IMR-90 (cell line): Measurements from ENCODE around the gene PCGF3. TPM values are rescaled to one million over a fixed set of nuclear protein-coding genes. Genes with fewer than 3 reads are reported as not detected.

Source experiments
- ATAC-seq: fragments of 200-7000 bp; cut with Tn5 transposase; 2 replicates; pipeline ENCODE4 v1.9.1; 2020; ENCODE audit warnings: low read depth, mild to moderate bottlenecking, moderate library complexity
- BruUV-seq: library from RNA; stranded (reverse); fragments of 400-500 nt; replicated peaks from 2 replicates; lab custom pipeline; 2021; lab: Mats Ljungman, UMichigan
- CTCF ChIA-PET: fragments of 300-600 bp; formaldehyde crosslinking; extraction: SDS; loops from one replicate; lab custom pipeline; 2021; ENCODE audit warnings: antibody characterized with exemption; lab: Yijun Ruan, JAX
- POLR2A ChIA-PET: fragments of 300-600 bp; sonication (Branson Sonifier 250); formaldehyde crosslinking; loops from one replicate; lab custom pipeline; 2022; ENCODE audit warnings: antibody characterized with exemption; ENCODE audit not compliant: unreplicated experiment; lab: Charles Lee
- DNase-seq: peaks from one replicate; pipeline ENCODE4 v3.0.0; 2013
- H2AFZ ChIP-seq: replicated peaks from 2 replicates; pipeline ENCODE3; 2013; ENCODE audit warnings: low read length, mild to moderate bottlenecking; ENCODE audit not compliant: poor library complexity
- H2AK5ac ChIP-seq: 2 replicates; pipeline ENCODE4 v1.6.1; 2013; ENCODE audit warnings: low read depth, low read length, inconsistent platforms
- H2AK9ac ChIP-seq: replicated peaks from 2 replicates; pipeline ENCODE3; 2013; ENCODE audit warnings: mild to moderate bottlenecking, low read depth, low read length, moderate library complexity; ENCODE audit not compliant: poor library complexity
- H2BK120ac ChIP-seq: 2 replicates; pipeline ENCODE4 v1.6.1; 2013; ENCODE audit warnings: low read depth, low read length, inconsistent platforms
- H2BK15ac ChIP-seq: 3 replicates; pipeline ENCODE4 v1.6.1; 2013; ENCODE audit warnings: low read depth, low read length, inconsistent platforms
- H2BK20ac ChIP-seq: 2 replicates; pipeline ENCODE4 v1.6.1; 2013; ENCODE audit warnings: low read depth, mild to moderate bottlenecking, inconsistent platforms, low read length, moderate library complexity
- H2BK5ac ChIP-seq: 2 replicates; pipeline ENCODE4 v1.6.1; 2013; ENCODE audit warnings: mild to moderate bottlenecking, low read depth, low read length, inconsistent platforms; ENCODE audit not compliant: poor library complexity, severe bottlenecking
- H3K14ac ChIP-seq: replicated peaks from 2 replicates; pipeline ENCODE4 v1.6.1; 2013; ENCODE audit warnings: low read depth, low read length, inconsistent platforms
- H3K18ac ChIP-seq: 2 replicates; pipeline ENCODE4 v1.6.1; 2013; ENCODE audit warnings: low read depth, low read length, control low read depth
- H3K23ac ChIP-seq: 2 replicates; pipeline ENCODE4 v1.6.1; 2013; ENCODE audit warnings: low read depth, low read length, inconsistent platforms
- H3K27ac ChIP-seq: 2 replicates; pipeline ENCODE4 v1.5.1; 2013; ENCODE audit warnings: mild to moderate bottlenecking, control low read depth, low read length; ENCODE audit not compliant: insufficient read depth
- H3K27me3 ChIP-seq: 2 replicates; pipeline ENCODE4 v1.6.1; 2013; ENCODE audit warnings: low read length; ENCODE audit not compliant: control insufficient read depth, insufficient read depth
- H3K36me3 ChIP-seq: 2 replicates; pipeline ENCODE4 v1.6.1; 2013; ENCODE audit warnings: low read length, mixed read lengths; ENCODE audit not compliant: control insufficient read depth, insufficient read depth
- H3K4ac ChIP-seq: 2 replicates; pipeline ENCODE4 v1.6.1; 2013; ENCODE audit warnings: low read depth, low read length, inconsistent platforms
- H3K4me1 ChIP-seq: 2 replicates; pipeline ENCODE4 v1.6.1; 2013; ENCODE audit warnings: low read length, mixed read lengths; ENCODE audit not compliant: control insufficient read depth, insufficient read depth
- H3K4me2 ChIP-seq: 2 replicates; pipeline ENCODE4 v1.6.1; 2013; ENCODE audit warnings: low read depth, mild to moderate bottlenecking, control low read depth, low read length, moderate library complexity
- H3K4me3 ChIP-seq: 2 replicates; pipeline ENCODE4 v1.5.1; 2013; ENCODE audit warnings: low read depth, mild to moderate bottlenecking, control low read depth, low read length, moderate library complexity; ENCODE audit not compliant: insufficient read depth
- H3K56ac ChIP-seq: 2 replicates; pipeline ENCODE4 v1.6.1; 2013; ENCODE audit warnings: low read length, inconsistent platforms; ENCODE audit not compliant: insufficient read depth; ENCODE audit errors: extremely low read depth
- H3K79me1 ChIP-seq, 2 experiments: 2 replicates each; pipeline ENCODE4 v1.6.1; 2013; ENCODE audit warnings: low read length in 2 of 2, inconsistent platforms in 1 of 2, low read depth in 1 of 2
- H3K9ac ChIP-seq: 2 replicates; pipeline ENCODE4 v1.6.1; 2013; ENCODE audit warnings: low read depth, low read length, control low read depth
- H3K9me1 ChIP-seq: 2 replicates; pipeline ENCODE4 v1.6.1; 2013; ENCODE audit warnings: low read length, inconsistent platforms; ENCODE audit not compliant: insufficient read depth
- H3K9me3 ChIP-seq: 2 replicates; pipeline ENCODE4 v1.6.1; 2013; ENCODE audit warnings: low read length; ENCODE audit not compliant: control insufficient read depth, insufficient read depth
- H4K20me1 ChIP-seq: 2 replicates; pipeline ENCODE4 v1.6.1; 2013; ENCODE audit warnings: low read length, inconsistent platforms; ENCODE audit not compliant: insufficient read depth
- H4K5ac ChIP-seq: 2 replicates; pipeline ENCODE4 v1.6.1; 2013; ENCODE audit warnings: mild to moderate bottlenecking, low read depth, low read length, control low read depth
- H4K8ac ChIP-seq, 2 experiments: 2 replicates each; pipeline ENCODE4 v1.6.1; 2013; ENCODE audit warnings: low read depth in 2 of 2, low read length in 2 of 2, control low read depth in 1 of 2, inconsistent platforms in 1 of 2
- H4K91ac ChIP-seq: 2 replicates; pipeline ENCODE4 v1.6.1; 2013; ENCODE audit warnings: low read depth, low read length, inconsistent platforms; ENCODE audit not compliant: insufficient read depth
- CEBPB ChIP-seq: IDR thresholded peaks from 2 replicates; pipeline ENCODE4 v1.6.1; 2012; ENCODE audit warnings: low read depth, low read length, improper control_type of control experiment
- CHD1 ChIP-seq: IDR thresholded peaks from 2 replicates; pipeline ENCODE4 v1.6.1; 2012; ENCODE audit warnings: low read depth, low read length, improper control_type of control experiment
- MXI1 ChIP-seq: IDR thresholded peaks from 2 replicates; pipeline ENCODE4 v1.6.1; 2012; ENCODE audit warnings: low read depth, mild to moderate bottlenecking, low read length, moderate library complexity, borderline replicate concordance
- NFE2L2 ChIP-seq: fragments of 150-350 bp; IDR thresholded peaks from 2 replicates; pipeline ENCODE4 v1.6.1; 2016; ENCODE audit warnings: low read depth, mild to moderate bottlenecking, low read length
- RAD21 ChIP-seq: IDR thresholded peaks from 2 replicates; pipeline ENCODE4 v1.6.1; 2012; ENCODE audit warnings: low read length, improper control_type of control experiment
- USF2 ChIP-seq: fragments of 150-350 bp; IDR thresholded peaks from 2 replicates; pipeline ENCODE4 v1.6.1; 2017; ENCODE audit warnings: mild to moderate bottlenecking, antibody characterized with exemption, low read length, low read depth
- WGBS, 2 experiments: methylation state at CpG; one replicate each; pipeline versions ENCODE4 v1.1.5 to v1.1.7; 2013; ENCODE audit warnings: missing lambda C conversion rate in 2 of 2; ENCODE audit not compliant: insufficient read length in 1 of 2; ENCODE audit errors: extremely low coverage in 2 of 2; 5-methylcytosine and 5-hydroxymethylcytosine counted together
- dilution Hi-C: fragments of 300-500 bp; cut with HindIII; formaldehyde crosslinking; loops from one replicate; pipeline ENCODE4 v1.14.3; 2018; ENCODE audit warnings: low sequenced_read_pairs; ENCODE audit not compliant: unreplicated experiment
- in situ Hi-C: fragments of 300-500 bp; cut with MboI; formaldehyde crosslinking; loops from 3 replicates; pipeline ENCODE4 v1.14.3; 2019; ENCODE audit warnings: low sequenced_read_pairs, inconsistent platforms, mixed read lengths
- intact Hi-C: fragments of 100-400 bp; cut with micrococcal nuclease; formaldehyde crosslinking; loops from 2 replicates; pipeline ENCODE4 v1.10.0; 2022
- polyA plus RNA-seq, 3 experiments: library from polyadenylated mRNA; depleted of rRNA; stranded (reverse); fragments of >200 nt; gene quantifications; 2 replicates each; pipeline ENCODE4 v1.2.3, GENCODE V29; 2012; ENCODE audit warnings: low replicate concordance in 1 of 3
- total RNA-seq: library from RNA; depleted of rRNA; stranded (reverse); fragments of >200 nt; gene quantifications from 2 replicates; pipeline ENCODE4 v1.2.3, GENCODE V29; 2012

The PCGF3 gene
- total and polyA plus RNA-seq, 2 of the 4 experiments (the other 2 are of a cell fraction): 40.0 to 55.3 TPM

DNA sequence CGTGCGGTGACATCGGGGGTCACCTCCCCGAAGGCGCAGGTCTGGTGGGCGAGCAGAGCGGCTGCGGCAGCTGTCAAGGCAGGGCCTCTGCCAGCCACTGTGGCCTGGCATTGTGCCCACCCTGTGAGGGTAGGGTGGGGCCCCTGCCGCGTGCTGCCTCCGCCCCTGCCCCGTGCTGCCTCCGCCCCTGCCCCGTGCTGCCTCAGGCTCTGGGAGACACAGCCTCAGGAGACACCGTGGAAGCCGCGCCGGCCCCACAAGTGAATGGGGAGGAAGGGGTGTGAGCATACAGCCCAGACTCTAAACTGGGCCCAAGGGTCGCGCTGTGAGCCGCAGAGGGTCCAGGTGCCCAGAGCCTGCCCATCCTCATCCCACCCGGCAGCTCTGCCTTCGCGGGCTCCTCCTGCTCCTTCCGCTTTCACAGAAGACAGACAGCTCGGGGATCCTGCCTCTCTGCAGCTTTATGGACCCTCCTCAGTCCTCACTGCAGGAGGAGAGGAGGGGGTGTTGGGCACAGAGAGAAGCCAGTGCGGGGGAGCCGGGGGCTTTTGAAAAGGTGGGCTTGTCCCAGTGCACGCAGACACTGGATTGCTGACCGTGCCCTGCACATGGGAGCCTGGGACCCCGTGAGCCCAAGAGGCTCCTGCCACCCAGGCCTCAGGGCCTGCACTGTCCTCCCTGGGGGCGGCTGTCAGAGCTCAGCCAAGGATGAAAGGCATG is 27.4 kb downstream of the PCGF3 start:
- no peaks in the 10 kb centered on the region for H3K4me1 ChIP-seq
- H3K79me1 ChIP-seq: peaks cover 15 to 37% of the 10 kb centered on the region in 2 experiments
- no peak overlapping the region for H3K4me2 ChIP-seq
- TF ChIP-seq NFE2L2 (no peak), USF2 (no peak), MXI1 (no peak), CEBPB (no peak), RAD21 (no peak), CHD1 (no peak)
- no peak overlapping the region for H3K4ac ChIP-seq
- DNase-seq (no peak), ATAC-seq (no peak)
- no peak overlapping the region for H3K27ac ChIP-seq
- CTCF ChIA-PET: no interaction called here
- no peak overlapping the region for H2BK15ac ChIP-seq
- no peak overlapping the region for H4K5ac ChIP-seq
- H3K27me3 ChIP-seq: no peaks in the 10 kb centered on the region
- no peak overlapping the region for H4K8ac ChIP-seq
- H3K18ac ChIP-seq: no peak overlapping the region
- dilution Hi-C loops: no loop called here
- no peaks in the 10 kb centered on the region for H3K9me3 ChIP-seq
- POLR2A ChIA-PET: no interaction called here
- H3K56ac ChIP-seq: no peak overlapping the region
- in situ Hi-C loops: no loop called here
- H3K36me3 ChIP-seq: peaks cover 54% of the 10 kb centered on the region
- no peak overlapping the region for H3K9ac ChIP-seq
- intact Hi-C loops: no loop called here
- H2AK9ac ChIP-seq: no peak overlapping the region
- no TSS peak for BruUV-seq
- H4K91ac ChIP-seq: no peak overlapping the region
- H2AFZ ChIP-seq: no peak overlapping the region
- H4K20me1 ChIP-seq: peaks cover 34% of the 10 kb centered on the region
- H2BK20ac ChIP-seq: no peak overlapping the region
- H2BK120ac ChIP-seq: no peak overlapping the region
- H3K9me1 ChIP-seq: no peaks in the 10 kb centered on the region
- no peak overlapping the region for H2AK5ac ChIP-seq
- no peak overlapping the region for H2BK5ac ChIP-seq
- H3K14ac ChIP-seq: no peak overlapping the region
- H3K23ac ChIP-seq: no peak overlapping the region
- WGBS, 2 experiments: 93% methylated on average over 13 of the region's 32 CpGs; no CpG with 5 or more reads in 1 of the 2 experiments
- H3K4me3 ChIP-seq: no peak overlapping the region
